Activated CD4-positive, alpha-beta T cell treated with anti-CD3 and anti-CD28 coated beads for 36 hours (primary cell): ENCODE data around the gene YIPF3. TPM values are rescaled to one million over a fixed set of nuclear protein-coding genes. Genes with fewer than 3 reads are reported as not detected.
"Not testable (repeated sequence)": the region's sequence is repeated elsewhere in the genome, so short reads cannot be mapped to it uniquely, and the experiment has no call there.

Experiments used
- ATAC-seq: fragments of 200-7000 bp; cut with Tn5 transposase; one replicate; pipeline ENCODE4 v1.10.0; 2021; ENCODE audit warnings: mild to moderate bottlenecking, moderate library complexity
- CTCF ChIA-PET: fragments of 350-600 bp; sonication (Branson Sonifier 250); formaldehyde crosslinking; loops from one replicate; lab custom pipeline; 2021; ENCODE audit warnings: antibody characterized with exemption; lab: Charles Lee
- POLR2A ChIA-PET: fragments of 350-600 bp; sonication (Branson Sonifier 250); formaldehyde crosslinking; loops from one replicate; lab custom pipeline; 2021; ENCODE audit warnings: antibody characterized with exemption, inconsistent platforms; lab: Charles Lee
- DNase-seq: peaks from one replicate; pipeline ENCODE4 v3.0.0-alpha.2; 2020
- H3K27ac Mint-ChIP-seq: one replicate; pipeline ENCODE4 v1.8.0; 2021; ENCODE audit warnings: mixed read lengths
- H3K27me3 Mint-ChIP-seq: one replicate; pipeline ENCODE4 v1.8.0; 2021; ENCODE audit warnings: mixed read lengths
- H3K36me3 Mint-ChIP-seq: one replicate; pipeline ENCODE4 v1.8.0; 2021; ENCODE audit warnings: low read depth, mixed read lengths
- H3K4me1 Mint-ChIP-seq: one replicate; pipeline ENCODE4 v1.8.0; 2021; ENCODE audit warnings: mixed read lengths
- H3K4me3 Mint-ChIP-seq: one replicate; pipeline ENCODE4 v1.8.0; 2021; ENCODE audit warnings: mild to moderate bottlenecking, moderate library complexity, mixed read lengths
- H3K9me3 Mint-ChIP-seq: one replicate; pipeline ENCODE4 v1.8.0; 2021; ENCODE audit warnings: low read depth, mixed read lengths
- intact Hi-C, 2 experiments: fragments of 100-400 bp; cut with DNase I in 1 of 2; cut with micrococcal nuclease in 1 of 2; formaldehyde crosslinking; loops; one replicate each; pipeline versions ENCODE4 v1.14.2 to v1.15.1; 2022 to 2024; cut with DNase I, micrococcal nuclease
- total RNA-seq, 2 experiments: library from RNA; stranded (reverse); gene quantifications; one replicate each; pipeline ENCODE4 v1.2.3, GENCODE V29; 2021

YIPF3 gene
- total RNA-seq, 2 experiments from 2014 or later: 38.0 to 39.6 TPM

DNA sequence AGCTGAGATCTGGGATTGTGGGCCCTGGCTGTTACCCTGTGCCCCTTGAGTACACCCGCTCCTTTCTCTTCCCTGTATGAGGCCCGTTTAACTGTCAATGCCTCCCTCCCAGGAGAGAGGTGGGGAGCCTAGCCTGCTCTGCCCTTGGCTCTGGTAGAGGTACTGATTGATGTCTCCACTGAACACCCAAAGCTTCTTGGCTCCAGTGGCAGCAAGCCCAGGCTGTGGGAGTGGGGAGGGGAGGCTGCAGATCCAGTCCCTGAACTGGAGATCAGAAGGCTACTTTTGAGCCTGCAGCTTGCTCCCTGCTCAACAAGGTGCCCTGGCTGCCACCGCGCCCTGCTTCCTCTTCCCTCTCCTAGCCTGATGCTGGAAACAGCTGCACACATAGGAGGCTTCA is 14.1 kb downstream of the YIPF3 start:
- Mint-ChIP-seq H3K36me3 (peaks cover 23% of the 10 kb centered on the region), H3K4me1 (peaks cover 2% of the 10 kb centered on the region), H3K27me3 (no peaks in the 10 kb centered on the region), H3K4me3 (no peak overlapping the region), H3K9me3 (no peaks in the 10 kb centered on the region), H3K27ac (no peak overlapping the region)
- ChIA-PET POLR2A (interaction anchor here (0.6 to 0.8 kb wide), 3 partner anchors 13 to 520 kb away, joined by 3 to 5 read pairs (median 5); no protein-coding TSS in a partner anchor), CTCF (interaction anchor here (0.6 to 6.3 kb wide), 2 partner anchors 9 to 194 kb away, joined by 3 to 65 read pairs; partner anchors contain the start of gene CRIP3)
- no peak for ATAC-seq
- no peak for DNase-seq
- intact Hi-C loops: no loop called here

DNA sequence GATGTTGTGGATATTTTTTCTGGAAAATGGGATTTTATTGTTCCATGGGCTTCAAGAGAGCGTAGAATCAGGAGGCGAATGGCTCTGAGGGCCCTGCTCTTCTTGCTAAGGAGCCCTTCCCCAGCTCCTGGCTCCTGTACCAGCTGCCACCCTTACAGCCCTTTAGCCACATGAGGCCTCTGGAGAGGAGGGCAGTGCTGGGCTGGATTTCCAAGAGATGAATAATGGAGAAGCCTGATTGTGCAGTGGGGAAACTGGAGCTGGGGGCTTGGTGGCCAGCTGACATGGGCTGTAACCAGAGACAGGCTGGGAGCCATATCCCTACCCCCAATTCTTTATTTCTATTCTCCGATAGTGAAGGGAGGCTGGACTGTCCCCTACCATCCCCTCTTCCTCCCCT is 15.8 kb downstream of the YIPF3 start:
- DNase-seq: no peak
- no peak for ATAC-seq
- POLR2A ChIA-PET: no interaction called here
- Mint-ChIP-seq H3K9me3 (no peaks in the 10 kb centered on the region), H3K4me3 (no peak overlapping the region), H3K4me1 (no peaks in the 10 kb centered on the region), H3K27ac (no peak overlapping the region), H3K27me3 (no peaks in the 10 kb centered on the region), H3K36me3 (peaks cover 20% of the 10 kb centered on the region)
- CTCF ChIA-PET: interaction anchor here (0.6 to 1.2 kb wide), 5 partner anchors 8 to 128 kb away, joined by 3 to 4 read pairs (median 3); partner anchors contain the start of gene LRRC73
- intact Hi-C loops: no loop called here

GRCh38 chr6:43499028-43499815 is 17.5 kb downstream of the YIPF3 start:
- no peak overlapping the region for H3K4me3 Mint-ChIP-seq
- DNase-seq: no peak
- H3K9me3 Mint-ChIP-seq: no peaks in the 10 kb centered on the region
- H3K36me3 Mint-ChIP-seq: peaks cover 18% of the 10 kb centered on the region
- no peaks in the 10 kb centered on the region for H3K27me3 Mint-ChIP-seq
- peaks cover 9% of the 10 kb centered on the region for H3K4me1 Mint-ChIP-seq
- ChIA-PET CTCF (interaction anchor here (0.7 kb wide), 1 partner anchor 53 kb away, joined by 3 read pairs; no protein-coding TSS in a partner anchor), POLR2A (no interaction called here)
- no peak for ATAC-seq
- H3K27ac Mint-ChIP-seq: no peak overlapping the region
- intact Hi-C loops: no loop called here

- intact Hi-C loops, H3K9me3 Mint-ChIP-seq, H3K4me3 Mint-ChIP-seq, DNase-seq, ATAC-seq, POLR2A ChIA-PET, H3K27ac Mint-ChIP-seq, H3K27me3 Mint-ChIP-seq: not testable (repeated sequence)
- Mint-ChIP-seq H3K36me3 (peaks cover 14% of the 10 kb centered on the region), H3K4me1 (peaks cover 14% of the 10 kb centered on the region)
- CTCF ChIA-PET: interaction anchor here (1.1 kb wide), 1 partner anchor 9 kb away, joined by 3 read pairs; no protein-coding TSS in a partner anchor
Observed at GRCh38 chr6:43498291-43498690, 18.4 kb downstream of the YIPF3 start.

DNA sequence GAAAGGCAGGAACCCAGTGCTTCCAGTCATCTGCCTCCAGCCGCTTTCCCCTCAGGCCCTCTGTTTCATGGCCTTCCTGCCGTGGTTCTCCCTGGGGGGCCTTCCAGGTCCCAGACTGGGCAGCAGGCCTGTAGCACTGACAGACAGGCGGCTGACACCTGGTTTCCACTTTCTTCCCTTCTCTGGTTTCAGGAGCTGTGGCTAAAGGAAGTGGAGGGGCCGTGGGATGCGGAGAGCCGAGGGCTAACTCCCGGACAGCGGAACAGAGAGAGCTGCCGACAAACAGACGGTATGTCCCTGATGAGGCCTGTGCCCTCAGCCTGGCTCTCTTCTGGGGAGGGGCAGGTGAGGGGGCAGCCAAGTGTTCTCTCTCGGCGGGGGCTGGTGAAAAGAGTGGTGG is 19.0 kb downstream of the YIPF3 start:
- Mint-ChIP-seq H3K27me3 (no peaks in the 10 kb centered on the region), H3K9me3 (no peaks in the 10 kb centered on the region), H3K36me3 (peaks cover 12% of the 10 kb centered on the region), H3K4me3 (no peak overlapping the region), H3K4me1 (peaks cover 17% of the 10 kb centered on the region), H3K27ac (no peak overlapping the region)
- ChIA-PET POLR2A (no interaction called here), CTCF (interaction anchor here (1.1 kb wide), 1 partner anchor 9 kb away, joined by 3 read pairs; no protein-coding TSS in a partner anchor)
- ATAC-seq (no peak), DNase-seq (no peak)
- intact Hi-C loops: loop anchor here in 1 of 2 experiments (2.0 kb wide), 1 partner anchor 43 kb away; the partner anchor contains the start of gene DLK2

DNA sequence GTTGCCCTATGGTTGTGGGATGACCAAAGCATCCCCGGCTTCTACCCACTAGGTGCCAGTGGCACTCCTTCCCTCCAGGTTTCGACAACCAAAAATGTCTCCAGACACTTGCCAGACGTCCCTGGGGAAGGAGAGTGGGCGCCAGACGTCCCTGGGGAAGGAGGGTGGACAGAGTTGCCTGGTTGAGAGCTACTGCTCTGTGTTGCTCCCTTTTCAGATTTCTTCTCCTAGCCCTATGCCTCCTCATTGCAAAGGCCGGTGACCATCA is 19.7 kb downstream of the YIPF3 start:
- peaks cover 10% of the 10 kb centered on the region for H3K36me3 Mint-ChIP-seq
- ATAC-seq: no peak
- no peaks in the 10 kb centered on the region for H3K27me3 Mint-ChIP-seq
- H3K4me3 Mint-ChIP-seq: no peak overlapping the region
- H3K27ac Mint-ChIP-seq: no peak overlapping the region
- ChIA-PET POLR2A (no interaction called here), CTCF (interaction anchor here (0.7 to 1.3 kb wide), 3 partner anchors 10 to 139 kb away, joined by 3 read pairs; partner anchors contain the start of gene LRRC73)
- no peak for DNase-seq
- H3K9me3 Mint-ChIP-seq: no peaks in the 10 kb centered on the region
- peaks cover 17% of the 10 kb centered on the region for H3K4me1 Mint-ChIP-seq
- intact Hi-C loops: loop anchor here in 1 of 2 experiments (2.0 kb wide), 1 partner anchor 42 kb away; the partner anchor contains the start of gene DLK2

DNA sequence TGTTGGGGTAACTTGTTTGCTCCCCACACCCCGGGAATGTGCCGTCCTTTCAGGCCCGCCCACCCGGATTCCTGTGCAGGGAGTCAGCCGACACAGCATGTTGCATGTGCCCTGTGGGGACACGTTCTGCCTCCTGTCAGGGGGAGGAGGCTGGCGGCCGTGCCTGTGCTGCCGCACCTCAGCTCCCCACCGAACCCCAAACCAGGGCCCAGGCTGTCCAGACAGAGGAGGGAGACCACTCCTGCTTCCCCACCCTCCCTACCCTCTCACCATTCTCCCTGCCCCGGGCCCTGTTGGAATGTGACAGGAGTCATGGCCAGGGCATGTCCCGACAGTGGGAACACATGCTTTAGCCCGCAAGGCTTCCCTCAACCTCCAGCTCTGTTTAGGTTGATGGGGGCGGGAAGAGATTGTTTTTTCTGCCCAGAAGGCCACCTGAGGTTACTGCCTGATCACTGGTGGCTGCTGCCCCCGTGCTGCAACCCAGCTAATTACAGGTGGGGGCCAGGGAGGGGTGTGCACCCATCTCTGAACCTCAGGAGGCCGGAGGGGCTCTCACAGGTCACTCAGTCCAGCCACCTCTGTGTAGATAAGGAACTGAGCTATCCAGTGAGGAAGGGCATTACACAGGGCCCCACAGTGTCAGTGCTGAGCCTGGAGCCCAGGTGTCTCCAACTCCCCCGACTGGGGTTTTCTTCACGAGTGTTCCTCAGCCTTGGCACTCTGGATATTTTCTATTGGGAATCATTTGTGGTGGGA is 20.2 kb downstream of the YIPF3 start:
- Mint-ChIP-seq H3K36me3 (peaks cover 6% of the 10 kb centered on the region), H3K9me3 (no peaks in the 10 kb centered on the region), H3K4me1 (peaks cover 17% of the 10 kb centered on the region), H3K4me3 (no peak overlapping the region), H3K27ac (no peak overlapping the region), H3K27me3 (no peaks in the 10 kb centered on the region)
- POLR2A ChIA-PET: no interaction called here
- intact Hi-C loops: loop anchor here in 1 of 2 experiments (2.0 kb wide), 1 partner anchor 42 kb away; the partner anchor contains the start of gene DLK2
- ATAC-seq (peak; percentile 45), DNase-seq (peak; percentile 46)
- CTCF ChIA-PET: interaction anchor here (0.6 to 6.9 kb wide), 5 partner anchors 9 to 224 kb away, joined by 3 to 65 read pairs (median 3); partner anchors contain the start of gene LRRC73

GRCh38 chr6:43495409-43495941 is 21.3 kb downstream of the YIPF3 start:
- peaks cover 4% of the 10 kb centered on the region for H3K36me3 Mint-ChIP-seq
- CTCF ChIA-PET: interaction anchor here (0.7 to 6.9 kb wide), 4 partner anchors 10 to 109 kb away, joined by 3 to 65 read pairs (median 4); no protein-coding TSS in a partner anchor
- DNase-seq (no peak), ATAC-seq (no peak)
- intact Hi-C loops: no loop called here
- POLR2A ChIA-PET: no interaction called here
- no peaks in the 10 kb centered on the region for H3K27me3 Mint-ChIP-seq
- no peak overlapping the region for H3K4me3 Mint-ChIP-seq
- peak overlapping the region; percentile 48 for H3K27ac Mint-ChIP-seq
- no peaks in the 10 kb centered on the region for H3K9me3 Mint-ChIP-seq
- H3K4me1 Mint-ChIP-seq: peaks cover 17% of the 10 kb centered on the region

- H3K9me3 Mint-ChIP-seq: no peaks in the 10 kb centered on the region
- DNase-seq (no peak), ATAC-seq (no peak)
- no peak overlapping the region for H3K4me3 Mint-ChIP-seq
- peaks cover 22% of the 10 kb centered on the region for H3K4me1 Mint-ChIP-seq
- CTCF ChIA-PET: interaction anchor here (0.7 to 6.9 kb wide), 3 partner anchors 11 to 108 kb away, joined by 3 to 65 read pairs (median 4); no protein-coding TSS in a partner anchor
- no peaks in the 10 kb centered on the region for H3K27me3 Mint-ChIP-seq
- peaks cover 8% of the 10 kb centered on the region for H3K36me3 Mint-ChIP-seq
- intact Hi-C loops: no loop called here
- H3K27ac Mint-ChIP-seq: peak overlapping the region; percentile 48
- POLR2A ChIA-PET: no interaction called here
Observed at GRCh38 chr6:43494766-43495165, 22.0 kb downstream of the YIPF3 start.

DNA sequence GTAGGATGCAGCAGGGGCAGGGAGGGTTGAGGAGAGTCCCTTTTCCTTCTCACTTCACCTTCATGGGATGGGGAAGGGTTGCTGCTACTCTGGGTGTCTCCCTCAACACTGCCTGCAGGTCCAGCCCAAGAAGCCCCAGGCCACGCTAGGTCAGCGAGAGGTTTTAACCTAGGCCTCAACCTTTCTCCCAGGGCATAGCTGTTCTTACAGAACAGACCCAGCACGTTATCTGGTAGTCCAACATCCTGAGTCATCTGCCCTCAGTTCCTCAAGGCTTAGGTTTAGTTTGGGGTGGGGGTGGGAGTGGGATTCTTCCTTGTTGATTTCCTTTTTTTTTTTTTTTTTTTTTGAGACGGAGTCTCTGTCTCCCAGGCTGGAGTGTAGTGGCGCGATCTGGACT is 22.4 kb downstream of the YIPF3 start:
- Mint-ChIP-seq H3K4me1 (peaks cover 22% of the 10 kb centered on the region), H3K36me3 (peaks cover 4% of the 10 kb centered on the region), H3K27me3 (no peaks in the 10 kb centered on the region), H3K27ac (no peak overlapping the region), H3K4me3 (no peak overlapping the region), H3K9me3 (no peaks in the 10 kb centered on the region)
- CTCF ChIA-PET: interaction anchor here (0.8 to 6.9 kb wide), 3 partner anchors 11 to 151 kb away, joined by 3 to 65 read pairs (median 4); no protein-coding TSS in a partner anchor
- ATAC-seq: no peak
- DNase-seq: no peak
- POLR2A ChIA-PET: interaction anchor here (0.5 kb wide), 1 partner anchor 31 kb away, joined by 3 read pairs; no protein-coding TSS in a partner anchor
- intact Hi-C loops: no loop called here

GRCh38 chr6:43493833-43494232 is 22.9 kb downstream of the YIPF3 start:
- no peak overlapping the region for H3K27ac Mint-ChIP-seq
- no peaks in the 10 kb centered on the region for H3K27me3 Mint-ChIP-seq
- intact Hi-C loops: no loop called here
- peaks cover 22% of the 10 kb centered on the region for H3K4me1 Mint-ChIP-seq
- ChIA-PET CTCF (interaction anchor here (0.6 to 6.9 kb wide), 7 partner anchors 8 to 229 kb away, joined by 3 to 65 read pairs (median 3); partner anchors contain the start of gene TJAP1), POLR2A (interaction anchor here (0.5 kb wide), 1 partner anchor 32 kb away, joined by 3 read pairs; no protein-coding TSS in a partner anchor)
- peaks cover 4% of the 10 kb centered on the region for H3K36me3 Mint-ChIP-seq
- no peak for DNase-seq
- H3K4me3 Mint-ChIP-seq: no peak overlapping the region
- no peaks in the 10 kb centered on the region for H3K9me3 Mint-ChIP-seq
- no peak for ATAC-seq
